GM23338 (cell line): ENCODE data around the gene ARFIP2. TPM values are rescaled to one million over a fixed set of nuclear protein-coding genes. Genes with fewer than 3 reads are reported as not detected.

Experiments
- ATAC-seq: fragments of 200-7000 bp; cut with Tn5 transposase; 3 replicates; pipeline ENCODE4 v1.9.1; 2020
- DNase-seq: peaks from one replicate; pipeline ENCODE4 v3.0.0-alpha.2; 2015; ENCODE audit warnings: low spot score
- H2AFZ ChIP-seq: fragments of 200-600 bp; sonication (generic); 2 replicates; pipeline ENCODE4 v1.8.0; 2016; ENCODE audit warnings: antibody characterized with exemption, mild to moderate bottlenecking, moderate library complexity
- H3F3A ChIP-seq: fragments of 200-600 bp; sonication (generic); replicated peaks from 2 replicates; pipeline ENCODE4 v1.8.0; 2017; ENCODE audit warnings: antibody characterized with exemption, mixed run types, low read depth
- H3K27ac ChIP-seq: fragments of 200-600 bp; sonication (generic); 2 replicates; pipeline ENCODE4 v1.6.1; 2016; ENCODE audit warnings: low read depth
- H3K27me3 ChIP-seq: fragments of 200-600 bp; sonication (generic); 2 replicates; pipeline ENCODE4 v1.8.0; 2016; ENCODE audit warnings: mild to moderate bottlenecking, mixed run types, moderate library complexity; ENCODE audit not compliant: insufficient read depth
- H3K36me3 ChIP-seq: fragments of 200-600 bp; sonication (generic); 2 replicates; pipeline ENCODE4 v1.8.0; 2016; ENCODE audit warnings: mild to moderate bottlenecking; ENCODE audit not compliant: insufficient read depth
- H3K4me1 ChIP-seq: fragments of 200-600 bp; sonication (generic); 2 replicates; pipeline ENCODE4 v1.8.0; 2016; ENCODE audit warnings: mild to moderate bottlenecking, moderate library complexity; ENCODE audit not compliant: insufficient read depth
- H3K4me2 ChIP-seq: fragments of 200-600 bp; sonication (generic); 2 replicates; pipeline ENCODE4 v1.7.1; 2017; ENCODE audit warnings: mixed run types
- H3K4me3 ChIP-seq: fragments of 200-600 bp; sonication (generic); 2 replicates; pipeline ENCODE4 v1.6.1; 2016; ENCODE audit warnings: mixed run types
- H3K79me2 ChIP-seq: fragments of 200-600 bp; sonication (generic); replicated peaks from 2 replicates; pipeline ENCODE4 v1.8.0; 2017; ENCODE audit warnings: mild to moderate bottlenecking; ENCODE audit not compliant: insufficient read depth
- H3K9me2 ChIP-seq: fragments of 200-600 bp; sonication (generic); 2 replicates; pipeline ENCODE4 v1.8.0; 2017; ENCODE audit not compliant: insufficient read depth
- H4K20me1 ChIP-seq: fragments of 200-600 bp; sonication (generic); replicated peaks from 2 replicates; pipeline ENCODE4 v1.8.0; 2017; ENCODE audit warnings: mild to moderate bottlenecking; ENCODE audit not compliant: insufficient read depth
- H3K27ac Mint-ChIP-seq: 2 replicates; pipeline ENCODE4 v1.8.0; 2020; ENCODE audit warnings: inconsistent platforms, mild to moderate bottlenecking, moderate library complexity, mixed read lengths
- H3K27me3 Mint-ChIP-seq: 3 replicates; pipeline ENCODE4 v1.8.0; 2022; ENCODE audit warnings: low read depth, mild to moderate bottlenecking, moderate library complexity, mixed read lengths, inconsistent platforms; ENCODE audit not compliant: insufficient read depth, poor library complexity
- H3K36me3 Mint-ChIP-seq: 3 replicates; pipeline ENCODE4 v1.8.0; 2021; ENCODE audit warnings: low read depth, mild to moderate bottlenecking, inconsistent platforms, moderate library complexity, mixed read lengths
- H3K4me1 Mint-ChIP-seq: 3 replicates; pipeline ENCODE4 v1.8.0; 2020; ENCODE audit warnings: mild to moderate bottlenecking, inconsistent platforms, mixed read lengths
- H3K4me3 Mint-ChIP-seq: 3 replicates; pipeline ENCODE4 v1.8.0; 2021; ENCODE audit warnings: moderate library complexity, mild to moderate bottlenecking, inconsistent platforms, mixed read lengths
- H3K9me3 Mint-ChIP-seq: 3 replicates; pipeline ENCODE4 v1.8.0; 2020; ENCODE audit warnings: moderate library complexity, mild to moderate bottlenecking, inconsistent platforms, mixed read lengths
- JUNB ChIP-seq: IDR thresholded peaks from one replicate; pipeline ENCODE4 v1.6.1; 2016; ENCODE audit warnings: antibody characterized with exemption; ENCODE audit not compliant: unreplicated experiment
- POLR2AphosphoS5 ChIP-seq: IDR thresholded peaks from 2 replicates; pipeline ENCODE4 v1.6.1; 2016; ENCODE audit warnings: antibody characterized with exemption, low read depth
- ZNF462 ChIP-seq: fragments of 250-450 bp; sonication (Bioruptor Pico); IDR thresholded peaks from 2 replicates; pipeline ENCODE4 v1.5.0; 2020; ENCODE audit warnings: mild to moderate bottlenecking, moderate library complexity
- polyA plus RNA-seq: library from polyadenylated mRNA; unstranded; fragments of >200 nt; fragmentation: Nextera tagmentation; extraction: Ambion mirVana; gene quantifications from 2 replicates; pipeline ENCODE4 v1.2.1, GENCODE V29; 2016
- total RNA-seq: library from RNA; depleted of rRNA; stranded (reverse); fragments of >200 nt; shearing (Covaris generic); gene quantifications from 2 replicates; pipeline ENCODE4 v1.2.3, GENCODE V29; 2014
- TF ChIP-seq, protein P1 (sequence below), 2 experiments: fragments of 200-600 bp in 1 of 2; sonication (generic) in 1 of 2; conservative IDR thresholded peaks; 2 replicates each; pipeline versions ENCODE4 v1.5.1 to v1.6.1; 2016 to 2017; ENCODE audit warnings: antibody characterized with exemption in 2 of 2, low read depth in 2 of 2, mild to moderate bottlenecking in 2 of 2, moderate library complexity in 1 of 2

Gene ARFIP2
- total and polyA plus RNA-seq, 2 experiments from 2014 or later, result 35.4 to 61.5 TPM

GRCh38 chr11:6448574-6448973 is 32.6 kb downstream of the ARFIP2 start (continued):
- no peak for TF ChIP-seq ZNF462 (CRISPR knock-in tag)

DNA sequence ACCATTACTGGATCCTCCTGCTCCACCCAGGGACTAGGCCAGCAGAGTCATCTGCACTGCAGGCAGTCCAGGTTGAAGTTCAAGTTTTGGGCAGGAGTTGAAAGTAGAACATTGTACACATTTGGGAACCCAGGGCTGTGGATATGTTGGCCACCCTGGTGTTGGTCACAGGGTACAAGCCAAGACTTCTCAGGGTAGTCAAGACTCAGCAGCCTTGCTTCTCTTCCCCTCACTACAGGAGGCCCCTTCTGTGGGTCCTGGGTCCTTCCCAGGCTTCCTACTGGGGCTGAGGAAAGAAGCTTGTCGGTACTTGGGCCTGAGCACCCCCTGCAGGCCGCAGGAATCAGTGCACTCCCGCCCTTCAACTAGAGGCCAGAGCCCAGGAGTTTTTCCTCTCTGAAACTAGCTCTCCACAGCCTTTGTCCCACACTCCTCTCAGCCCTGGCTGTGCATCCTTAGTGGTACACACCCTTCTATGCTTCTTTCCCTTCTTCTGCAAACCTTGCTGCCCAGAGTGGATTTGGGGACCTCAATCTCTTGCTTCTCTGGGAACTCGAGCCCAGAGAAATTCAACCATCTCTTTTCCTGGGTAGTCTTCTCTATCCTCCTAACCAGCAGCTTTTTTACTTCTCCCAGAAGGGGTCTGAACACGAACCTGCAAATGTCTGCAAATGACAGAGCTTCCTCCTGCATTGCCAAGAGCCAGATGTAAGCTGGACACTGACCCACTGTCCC is 37.7 kb downstream of the ARFIP2 start:
- Histone ChIP-seq H3K4me2 (no peak overlapping the region), H3K27me3 (no peaks in the 10 kb centered on the region), H3K36me3 (no peaks in the 10 kb centered on the region), H3K9me2 (no peaks in the 10 kb centered on the region), H4K20me1 (no peaks in the 10 kb centered on the region), H3F3A (no peaks in the 10 kb centered on the region), H2AFZ (0 out of 2 replicates have a peak overlapping the region, but pooled peaks have one; percentile 56), H3K79me2 (no peaks in the 10 kb centered on the region), H3K27ac (no peak overlapping the region), H3K4me1 (no peaks in the 10 kb centered on the region), H3K4me3 (no peak overlapping the region)
- Mint-ChIP-seq H3K27me3 (no peaks in the 10 kb centered on the region), H3K4me1 (no peaks in the 10 kb centered on the region), H3K9me3 (no peaks in the 10 kb centered on the region), H3K4me3 (no peak overlapping the region), H3K27ac (no peak overlapping the region), H3K36me3 (no peaks in the 10 kb centered on the region)
- TF ChIP-seq, protein P1, sequence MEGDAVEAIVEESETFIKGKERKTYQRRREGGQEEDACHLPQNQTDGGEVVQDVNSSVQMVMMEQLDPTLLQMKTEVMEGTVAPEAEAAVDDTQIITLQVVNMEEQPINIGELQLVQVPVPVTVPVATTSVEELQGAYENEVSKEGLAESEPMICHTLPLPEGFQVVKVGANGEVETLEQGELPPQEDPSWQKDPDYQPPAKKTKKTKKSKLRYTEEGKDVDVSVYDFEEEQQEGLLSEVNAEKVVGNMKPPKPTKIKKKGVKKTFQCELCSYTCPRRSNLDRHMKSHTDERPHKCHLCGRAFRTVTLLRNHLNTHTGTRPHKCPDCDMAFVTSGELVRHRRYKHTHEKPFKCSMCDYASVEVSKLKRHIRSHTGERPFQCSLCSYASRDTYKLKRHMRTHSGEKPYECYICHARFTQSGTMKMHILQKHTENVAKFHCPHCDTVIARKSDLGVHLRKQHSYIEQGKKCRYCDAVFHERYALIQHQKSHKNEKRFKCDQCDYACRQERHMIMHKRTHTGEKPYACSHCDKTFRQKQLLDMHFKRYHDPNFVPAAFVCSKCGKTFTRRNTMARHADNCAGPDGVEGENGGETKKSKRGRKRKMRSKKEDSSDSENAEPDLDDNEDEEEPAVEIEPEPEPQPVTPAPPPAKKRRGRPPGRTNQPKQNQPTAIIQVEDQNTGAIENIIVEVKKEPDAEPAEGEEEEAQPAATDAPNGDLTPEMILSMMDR (conservative IDR thresholded peaks at IDR 0.05; ENCODE audit: low read depth in 2 of 2), result peak; percentile 78 to 89
- no peak for TF ChIP-seq POLR2AphosphoS5
- no peak for TF ChIP-seq ZNF462 (CRISPR knock-in tag)
- no peak for TF ChIP-seq JUNB
- DNase-seq (peak; percentile 87), ATAC-seq (peak; percentile 93)
